Skeletal muscle cell (primary cell): Measurements from ENCODE around the gene C16orf54.
"Not testable (repeated sequence)": the region's sequence is repeated elsewhere in the genome, so short reads cannot be mapped to it uniquely, and the experiment has no call there.

Source experiments
- DNase-seq: peaks from one replicate; pipeline ENCODE4 v3.0.0-alpha.2; 2010; ENCODE audit warnings: low read depth
- H3K4me3 ChIP-seq: 2 replicates; pipeline ENCODE4 v1.5.1; 2011; ENCODE audit warnings: low read depth, mild to moderate bottlenecking, control low read depth, low read length, moderate library complexity

C16orf54 gene

DNA sequence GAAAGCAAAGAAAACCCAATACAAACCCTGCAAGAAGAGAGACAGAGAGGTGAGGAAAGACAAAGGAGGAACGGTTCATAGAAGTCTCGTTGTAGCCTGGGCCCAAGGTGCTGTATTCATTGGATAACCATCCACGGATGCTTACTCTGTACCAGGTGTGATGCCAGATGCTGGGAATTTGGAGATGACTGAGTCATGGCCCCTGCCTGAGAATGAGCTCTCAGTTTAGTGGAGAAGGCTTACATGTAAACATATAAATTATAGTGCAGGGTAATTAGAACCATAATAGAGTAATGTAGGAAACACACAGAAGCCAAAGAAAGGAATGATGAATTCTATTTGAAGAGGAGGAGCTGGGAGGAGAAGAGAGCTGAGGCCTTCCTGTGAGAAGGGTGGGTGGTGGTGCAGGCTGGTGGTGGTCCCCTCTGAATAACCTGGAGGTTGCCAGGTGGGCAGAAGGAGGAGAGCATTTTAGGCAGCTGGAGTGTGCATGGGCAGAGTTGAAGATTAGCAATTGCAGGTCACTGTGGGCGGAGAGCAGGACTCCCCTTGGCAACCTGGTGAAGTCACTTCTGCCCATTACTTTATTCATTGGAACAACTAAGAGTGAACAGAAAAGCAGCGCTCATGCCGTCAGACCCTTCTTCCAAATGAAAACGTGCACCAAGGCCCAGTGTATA, 24.6 kb upstream of the C16orf54 start:
- H3K4me3 ChIP-seq, result no peak overlapping the region
- no peak for DNase-seq

DNA sequence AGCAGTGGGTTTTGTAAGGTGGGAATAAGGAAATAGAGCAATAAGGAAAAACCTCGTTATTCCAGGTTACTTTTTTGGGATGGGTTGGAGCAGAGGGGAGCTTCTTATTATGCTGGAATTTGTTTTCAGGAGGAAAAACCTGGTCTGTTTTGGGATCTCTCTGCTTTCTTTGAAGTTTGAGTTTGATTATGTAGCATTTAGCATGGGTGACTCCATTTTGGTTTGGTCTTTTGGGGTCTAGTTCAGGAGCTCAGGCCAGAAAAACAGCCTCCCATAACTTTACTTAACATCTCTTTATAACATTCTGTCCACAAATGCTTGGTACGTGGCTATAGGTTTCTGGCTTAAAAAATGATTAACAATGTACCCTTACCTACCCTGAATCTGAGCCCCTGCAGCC, 23.7 kb upstream of the C16orf54 start:
- DNase-seq, result no peak

DNA sequence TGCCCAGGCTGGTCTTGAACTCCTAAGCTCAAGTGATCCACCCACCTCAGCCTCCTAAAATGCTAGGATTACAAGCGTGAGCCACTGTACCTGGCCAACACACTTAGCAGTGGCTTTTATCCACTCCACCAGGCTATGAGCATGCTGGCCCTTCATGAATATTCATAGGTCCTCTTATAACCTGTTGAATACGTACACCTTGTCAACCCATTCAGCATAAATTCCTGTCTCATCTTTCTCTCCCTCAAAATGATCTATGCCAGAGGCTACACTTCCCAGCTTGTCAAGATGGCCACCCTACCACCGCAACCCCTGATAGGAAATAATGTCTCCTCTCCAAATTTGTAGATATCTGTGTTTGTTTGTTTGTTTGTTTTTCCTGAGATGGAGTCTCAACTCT, 21.3 kb upstream of the C16orf54 start:
- no peak overlapping the region for H3K4me3 ChIP-seq
- DNase-seq, result no peak

More for the DNA sequence above, 23.7 kb upstream of the C16orf54 start:
- no peak overlapping the region for H3K4me3 ChIP-seq

GRCh38 chr16:29766571-29766970, 20.8 kb upstream of the C16orf54 start:
- no peak overlapping the region for H3K4me3 ChIP-seq
- no peak for DNase-seq

DNA sequence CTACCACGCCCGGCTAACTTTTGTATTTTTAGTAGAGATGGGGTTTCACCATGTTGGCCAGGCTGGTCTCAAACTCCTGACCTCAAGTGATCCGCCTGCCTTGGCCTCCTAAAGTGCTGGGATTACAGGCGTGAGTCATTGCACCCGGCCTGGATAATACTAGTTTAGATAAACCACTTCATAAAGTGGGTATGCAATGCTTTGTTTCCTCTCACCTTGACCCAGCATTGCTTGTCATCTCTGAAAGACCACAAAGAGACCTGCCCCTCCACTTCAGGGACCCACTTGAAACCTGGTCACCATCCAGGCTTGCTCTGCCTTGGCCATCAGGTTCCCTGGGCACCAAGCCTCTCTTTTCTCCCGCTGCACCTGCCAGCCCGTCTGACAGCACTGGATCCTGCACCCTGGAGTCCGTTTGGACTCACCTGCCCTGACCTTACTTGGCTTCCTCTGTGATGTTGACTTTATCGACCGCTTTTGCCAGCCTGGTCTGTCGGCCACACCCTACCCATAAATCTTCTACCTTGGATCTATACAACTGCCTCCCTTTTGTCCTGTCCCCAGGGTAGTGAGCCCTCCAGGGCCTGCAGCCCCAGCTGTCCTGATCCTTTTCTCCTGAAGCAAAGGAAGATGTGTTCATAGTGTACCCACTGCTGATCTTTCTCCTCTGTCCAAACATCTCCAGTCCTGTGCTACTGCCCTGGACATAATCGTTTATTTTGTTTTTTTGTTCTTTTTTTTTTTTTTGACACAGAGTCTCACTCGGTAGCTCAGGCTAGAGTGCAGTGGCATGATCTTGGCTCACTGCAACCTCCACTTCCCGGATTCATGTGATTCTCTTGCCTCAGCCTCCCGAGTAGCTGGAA, 19.6 kb upstream of the C16orf54 start:
- H3K4me3 ChIP-seq, result no peak overlapping the region
- DNase-seq, result no peak

- no peak for DNase-seq
- H3K4me3 ChIP-seq, result no peak overlapping the region
Observed at GRCh38 chr16:29763326-29763725, 17.5 kb upstream of the C16orf54 start.

GRCh38 chr16:29761882-29762281, 16.1 kb upstream of the C16orf54 start:
- no peak overlapping the region for H3K4me3 ChIP-seq
- no peak for DNase-seq

DNA sequence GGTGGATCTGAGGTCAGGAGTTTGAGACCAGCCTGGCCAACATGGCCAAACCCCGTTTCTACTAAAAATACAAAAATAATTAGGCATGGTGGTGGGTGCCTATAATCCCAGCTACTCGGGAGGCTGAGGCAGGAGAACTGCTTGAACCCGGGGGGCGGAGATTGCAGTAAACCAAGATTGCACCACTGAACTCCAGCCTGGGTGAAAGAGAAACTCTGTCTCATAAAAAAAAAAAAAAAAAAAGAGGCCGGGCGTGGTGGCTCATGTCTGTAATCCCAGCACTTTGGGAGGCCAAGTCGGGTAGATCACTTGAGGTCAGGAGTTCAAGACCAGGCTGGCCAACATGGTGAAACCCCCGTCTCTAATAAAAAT, 15.5 kb upstream of the C16orf54 start:
- not testable (repeated sequence) for H3K4me3 ChIP-seq, DNase-seq

GRCh38 chr16:29760567-29761279, 14.9 kb upstream of the C16orf54 start:
- DNase-seq, result no peak
- no peak overlapping the region for H3K4me3 ChIP-seq

GRCh38 chr16:29757950-29758466, 12.2 kb upstream of the C16orf54 start:
- no peak overlapping the region for H3K4me3 ChIP-seq
- peak; percentile 19 for DNase-seq

DNA sequence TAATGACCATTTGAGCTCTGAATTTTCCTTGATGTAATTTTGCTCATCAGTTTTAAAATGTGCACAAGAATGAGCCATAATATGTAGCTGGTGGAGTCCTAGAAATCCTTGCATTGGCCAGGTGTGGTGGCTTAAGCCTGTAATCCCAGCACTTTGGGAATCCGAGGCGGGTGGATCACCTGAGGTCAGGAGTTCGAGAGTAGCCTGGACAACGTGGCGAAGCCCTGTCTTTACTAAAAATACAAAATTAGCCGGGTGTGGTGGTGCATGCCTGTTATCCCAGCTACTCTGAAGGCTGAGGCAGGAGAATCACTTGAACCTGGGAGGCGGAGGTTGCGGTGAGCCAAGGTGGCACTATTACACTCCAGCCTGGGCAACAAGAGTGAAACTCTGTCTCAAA, 11.3 kb upstream of the C16orf54 start:
- not testable (repeated sequence) for H3K4me3 ChIP-seq, DNase-seq

GRCh38 chr16:29756654-29757053, 10.9 kb upstream of the C16orf54 start:
- H3K4me3 ChIP-seq, result no peak overlapping the region
- DNase-seq, result no peak

GRCh38 chr16:29753516-29753915, 7.7 kb upstream of the C16orf54 start:
- DNase-seq, result no peak

GRCh38 chr16:29748760-29749149, 3.0 kb upstream of the C16orf54 start:
- not testable (repeated sequence) for H3K4me3 ChIP-seq, DNase-seq

More at GRCh38 chr16:29753516-29753915, 7.7 kb upstream of the C16orf54 start:
- no peak overlapping the region for H3K4me3 ChIP-seq

- no peak for DNase-seq
- H3K4me3 ChIP-seq, result no peak overlapping the region
Observed at GRCh38 chr16:29747947-29748759, 2.4 kb upstream of the C16orf54 start.

- not testable (repeated sequence) for H3K4me3 ChIP-seq, DNase-seq
Observed at GRCh38 chr16:29746518-29746917, 728 bp upstream of the C16orf54 start.

DNA sequence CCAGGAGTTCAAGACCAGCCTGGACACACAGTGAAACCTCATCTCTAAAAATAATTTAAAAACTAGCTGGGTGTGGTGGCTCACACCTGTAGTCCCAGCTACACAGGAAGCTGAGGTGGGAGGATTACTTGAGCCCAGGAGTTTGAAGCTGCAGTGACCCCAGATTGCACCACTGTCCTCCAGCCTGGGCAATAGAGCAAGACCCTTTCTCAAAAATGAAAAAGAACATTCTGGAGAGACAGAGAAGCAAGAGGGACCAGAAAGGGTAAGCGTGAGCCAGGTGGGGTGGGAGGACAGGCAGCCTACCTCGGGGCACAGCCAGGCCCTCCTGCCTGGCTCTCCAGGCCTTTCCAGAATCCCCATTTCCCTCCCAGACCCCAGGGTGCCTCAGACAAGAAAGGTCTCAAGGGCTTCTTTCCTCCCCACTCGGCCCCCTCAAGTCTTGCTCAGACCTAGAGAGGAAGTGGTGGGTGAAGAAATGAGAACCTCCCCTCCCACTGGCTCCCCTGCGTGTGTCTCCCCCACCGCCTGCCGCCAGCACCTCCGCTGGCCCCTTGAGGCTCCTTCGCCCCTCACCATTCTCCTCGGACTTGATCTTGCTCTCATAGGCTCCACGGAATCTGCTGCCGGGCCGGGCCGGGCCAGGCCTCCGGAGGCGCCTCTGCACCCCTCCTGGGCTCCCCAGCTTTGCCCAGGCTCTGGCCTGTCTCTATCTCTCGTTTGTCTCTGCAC, 503 bp downstream of the C16orf54 start:
- H3K4me3 ChIP-seq, result no peak overlapping the region
- DNase-seq, result no peak

GRCh38 chr16:29744541-29745101, 1.2 kb downstream of the C16orf54 start:
- H3K4me3 ChIP-seq, result no peak overlapping the region

More at GRCh38 chr16:29744541-29745101, 1.2 kb downstream of the C16orf54 start:
- DNase-seq, result no peak
